AG04450 (cell line): ENCODE measurements around the gene SPAG8. TPM values are rescaled to one million over a fixed set of nuclear protein-coding genes. Genes with fewer than 3 reads are reported as not detected.

Experiments used
- CTCF ChIA-PET: fragments of 300-600, 350-600 bp; formaldehyde crosslinking; extraction: SDS; loops from one replicate; lab custom pipeline; 2022; ENCODE audit warnings: antibody characterized with exemption, inconsistent platforms; lab: Charles Lee
- POLR2A ChIA-PET: fragments of 350-600 bp; formaldehyde crosslinking; extraction: SDS; loops from one replicate; lab custom pipeline; 2021; ENCODE audit warnings: antibody characterized with exemption, inconsistent platforms; lab: Yijun Ruan, JAX
- DNase-seq: peaks from one replicate; pipeline ENCODE4 v3.0.0-alpha.2; 2011; ENCODE audit warnings: low read depth, low spot score
- H3K27ac ChIP-seq: one replicate; pipeline ENCODE4 v1.5.1; 2012; ENCODE audit warnings: low read depth, low read length, control low read depth
- H3K27me3 ChIP-seq: one replicate; pipeline ENCODE4 v1.6.0; 2012; ENCODE audit warnings: low read length; ENCODE audit not compliant: control insufficient read depth, insufficient read depth
- H3K4me3 ChIP-seq: 2 replicates; pipeline ENCODE4 v1.5.1; 2011; ENCODE audit warnings: mild to moderate bottlenecking, low read depth, low read length, control low read depth
- H3K9me3 ChIP-seq: 2 replicates; pipeline ENCODE4 v1.5.1; 2012; ENCODE audit warnings: low read length; ENCODE audit not compliant: control insufficient read depth, insufficient read depth
- polyA plus RNA-seq: library from polyadenylated mRNA; depleted of rRNA; stranded (reverse); fragments of >200 nt; gene quantifications from 2 replicates; pipeline ENCODE4 v1.2.3, GENCODE V29; 2011
- TF ChIP-seq, protein P1 (sequence below): IDR thresholded peaks from 2 replicates; pipeline ENCODE4 v1.5.1; 2011; ENCODE audit warnings: low read depth, low read length, control low read depth, inconsistent platforms

SPAG8 gene
- polyA plus RNA-seq, 1 experiment, result 0.58 TPM

DNA sequence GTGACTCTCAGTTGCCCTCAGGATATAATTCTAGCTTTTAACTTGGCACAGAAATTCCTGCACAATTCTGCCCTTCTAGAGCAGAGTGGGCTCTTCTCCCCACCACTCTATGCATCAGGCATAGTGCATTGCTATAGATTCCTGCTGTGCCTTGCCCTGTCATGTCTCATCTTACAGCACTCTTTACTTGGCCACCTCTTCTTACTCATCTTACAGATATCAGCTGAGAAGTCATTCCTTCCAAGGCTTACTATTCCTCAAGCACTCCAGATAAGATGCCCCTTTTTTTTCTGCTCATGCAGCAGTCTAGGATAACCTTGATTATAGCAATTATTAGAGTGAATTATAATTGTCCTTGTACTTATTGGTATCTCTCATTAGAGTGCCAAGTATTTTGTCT is 10.9 kb upstream of the SPAG8 start:
- no peak for DNase-seq
- Histone ChIP-seq H3K27me3 (peaks cover 3% of the 10 kb centered on the region), H3K9me3 (no peaks in the 10 kb centered on the region), H3K27ac (no peak overlapping the region), H3K4me3 (no peak overlapping the region)
- ChIA-PET POLR2A (no interaction called here), CTCF (interaction anchor here (1.0 to 1.9 kb wide), 4 partner anchors 33 to 132 kb away, joined by 3 to 7 read pairs (median 5); no protein-coding TSS in a partner anchor)
- TF ChIP-seq, protein P1, sequence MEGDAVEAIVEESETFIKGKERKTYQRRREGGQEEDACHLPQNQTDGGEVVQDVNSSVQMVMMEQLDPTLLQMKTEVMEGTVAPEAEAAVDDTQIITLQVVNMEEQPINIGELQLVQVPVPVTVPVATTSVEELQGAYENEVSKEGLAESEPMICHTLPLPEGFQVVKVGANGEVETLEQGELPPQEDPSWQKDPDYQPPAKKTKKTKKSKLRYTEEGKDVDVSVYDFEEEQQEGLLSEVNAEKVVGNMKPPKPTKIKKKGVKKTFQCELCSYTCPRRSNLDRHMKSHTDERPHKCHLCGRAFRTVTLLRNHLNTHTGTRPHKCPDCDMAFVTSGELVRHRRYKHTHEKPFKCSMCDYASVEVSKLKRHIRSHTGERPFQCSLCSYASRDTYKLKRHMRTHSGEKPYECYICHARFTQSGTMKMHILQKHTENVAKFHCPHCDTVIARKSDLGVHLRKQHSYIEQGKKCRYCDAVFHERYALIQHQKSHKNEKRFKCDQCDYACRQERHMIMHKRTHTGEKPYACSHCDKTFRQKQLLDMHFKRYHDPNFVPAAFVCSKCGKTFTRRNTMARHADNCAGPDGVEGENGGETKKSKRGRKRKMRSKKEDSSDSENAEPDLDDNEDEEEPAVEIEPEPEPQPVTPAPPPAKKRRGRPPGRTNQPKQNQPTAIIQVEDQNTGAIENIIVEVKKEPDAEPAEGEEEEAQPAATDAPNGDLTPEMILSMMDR, result no peak

DNA sequence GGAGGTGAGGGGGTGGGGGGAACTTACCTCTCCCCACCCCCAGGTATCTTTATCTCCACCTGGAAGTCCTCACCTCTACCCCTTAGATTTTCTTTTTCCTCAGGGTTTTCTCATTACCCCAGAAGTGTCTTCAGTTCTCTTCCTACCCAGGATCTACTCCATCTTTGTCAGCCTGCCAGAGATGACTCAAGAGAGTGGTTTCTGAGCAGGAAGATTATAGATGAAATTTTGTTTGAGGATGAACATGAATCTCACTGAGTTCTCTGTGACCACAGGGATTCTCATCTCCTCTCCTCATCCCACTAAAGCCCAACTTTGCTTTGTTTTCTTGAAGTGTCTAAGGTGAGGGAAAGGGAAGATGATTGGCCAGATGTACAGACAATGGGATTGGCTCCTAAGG is 8.0 kb upstream of the SPAG8 start:
- H3K27ac ChIP-seq, result no peak overlapping the region

DNA sequence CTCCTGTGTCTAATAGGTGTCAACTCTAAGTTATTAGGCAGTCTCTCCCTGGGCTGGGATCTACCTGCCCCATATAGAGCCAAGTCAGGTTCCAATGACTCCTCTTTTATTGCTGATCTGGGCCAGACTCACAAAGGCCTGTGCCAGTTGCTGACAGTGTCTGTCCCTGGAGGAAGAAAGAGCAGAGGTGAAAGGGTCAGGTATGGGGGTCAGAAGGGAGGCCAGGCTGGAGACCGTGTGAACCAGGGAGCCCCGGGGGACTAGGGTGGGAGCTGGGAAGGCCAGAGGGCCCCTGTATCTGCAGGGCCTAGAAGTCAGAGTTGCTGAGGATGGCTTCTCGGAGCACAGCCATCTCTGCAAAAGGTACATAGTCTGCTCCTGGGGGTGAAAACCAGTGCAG is 6.3 kb upstream of the SPAG8 start:
- Histone ChIP-seq H3K27ac (no peak overlapping the region), H3K9me3 (no peaks in the 10 kb centered on the region), H3K4me3 (no peak overlapping the region), H3K27me3 (peaks cover 6% of the 10 kb centered on the region)
- no peak for DNase-seq
- POLR2A ChIA-PET, result no interaction called here
- CTCF ChIA-PET, result no interaction called here
- TF ChIP-seq, protein P1, result no peak

More for the DNA sequence above, 8.0 kb upstream of the SPAG8 start:
- no peak for DNase-seq
- Histone ChIP-seq H3K27me3 (peaks cover 8% of the 10 kb centered on the region), H3K4me3 (no peak overlapping the region), H3K9me3 (no peaks in the 10 kb centered on the region)
- CTCF ChIA-PET, result interaction anchor here (1.2 kb wide), 1 partner anchor 30 kb away, joined by 7 read pairs; no protein-coding TSS in a partner anchor
- TF ChIP-seq, protein P1, result no peak
- POLR2A ChIA-PET, result no interaction called here

DNA sequence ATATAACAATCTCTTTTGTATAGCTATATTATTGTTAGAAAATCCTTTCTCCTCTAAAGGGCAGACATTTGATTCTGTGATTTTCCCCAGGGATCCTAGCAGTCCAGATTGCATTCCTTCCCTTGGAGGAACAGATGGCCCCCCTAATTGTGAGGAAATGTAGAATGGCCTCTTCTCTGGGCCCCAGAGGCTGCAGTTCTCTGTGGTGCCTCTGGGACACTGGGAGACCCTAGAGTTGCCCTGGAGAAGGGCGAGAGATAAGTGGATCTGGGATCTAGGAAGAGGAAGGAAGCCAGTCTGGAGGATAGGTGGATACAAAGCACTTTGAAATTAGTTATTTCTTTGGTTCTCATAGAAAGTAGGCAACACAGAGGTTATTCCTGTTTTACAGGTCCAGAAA is 4.6 kb upstream of the SPAG8 start:
- TF ChIP-seq, protein P1, result peak; percentile 25
- H3K27me3 ChIP-seq, result peaks cover 6% of the 10 kb centered on the region
- ChIA-PET POLR2A (no interaction called here), CTCF (interaction anchor here (1.4 kb wide), 1 partner anchor 26 kb away, joined by 3 read pairs; no protein-coding TSS in a partner anchor)
- no peaks in the 10 kb centered on the region for H3K9me3 ChIP-seq
- no peak for DNase-seq
- no peak overlapping the region for H3K4me3 ChIP-seq
- no peak overlapping the region for H3K27ac ChIP-seq

DNA sequence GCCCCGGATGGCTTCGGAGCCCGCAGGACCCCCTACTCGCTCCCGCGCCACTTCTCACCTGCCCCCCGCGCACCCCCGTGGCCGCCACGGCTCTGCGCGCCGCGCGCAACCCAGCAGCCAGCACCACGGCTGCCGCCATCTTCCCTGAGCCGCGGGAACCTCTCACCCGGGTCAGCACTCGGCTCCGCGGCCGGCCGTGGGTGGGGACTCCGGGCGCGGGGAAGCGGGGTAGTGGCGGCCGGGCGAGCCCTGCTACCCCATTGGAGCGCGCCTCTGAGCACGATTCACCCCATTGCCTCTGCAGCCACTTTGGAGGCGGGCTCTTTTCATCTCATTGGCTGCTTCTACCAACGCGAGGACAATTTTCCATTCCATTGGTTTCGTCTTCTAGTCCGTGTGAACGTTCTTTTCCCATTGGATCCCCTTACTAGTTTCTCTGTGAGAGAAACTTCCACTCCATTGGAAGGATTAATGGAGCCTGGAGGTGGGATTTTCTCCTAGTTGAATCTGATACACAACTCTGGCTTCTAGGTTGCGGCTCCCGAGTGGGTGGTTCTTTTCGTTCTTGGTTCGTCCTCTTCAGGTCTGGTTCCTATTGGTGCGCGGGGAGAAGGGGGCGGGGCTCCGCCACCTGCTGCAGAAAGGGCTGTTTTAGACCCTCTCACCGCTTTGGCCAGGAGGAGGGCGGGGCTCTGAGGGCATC is 2.9 kb upstream of the SPAG8 start, which contains the start of gene HINT2:
HINT2 (minus strand) TSS at position 202 of the 703 bp plus-strand sequence; CDS start at position 139, 63 bp downstream.
- TF ChIP-seq, protein P1, result no peak
- ChIA-PET POLR2A (interaction anchor here (0.5 to 1.3 kb wide), 6 partner anchors 14 to 248 kb away, joined by 3 to 4 read pairs (median 4); partner anchors contain the start of genes FAM221B, HRCT1 and TMEM8B), CTCF (interaction anchor here (1.0 to 5.6 kb wide), 9 partner anchors 11 to 84 kb away, joined by 3 to 48 read pairs (median 5); no protein-coding TSS in a partner anchor)
- peak within 1 kb of the TSS; percentile 70 for H3K27ac ChIP-seq
- peak within 1 kb of the TSS; percentile 87 for H3K4me3 ChIP-seq
- H3K27me3 ChIP-seq, result peaks cover 6% of the 10 kb centered on the region
- no peaks in the 10 kb centered on the region for H3K9me3 ChIP-seq
- peak; percentile 97 for DNase-seq
